Stimulated activated CD4-positive, alpha-beta T cell treated with anti-CD3 and anti-CD28 coated beads, Interleukin-2, amount 100 ng/mL, for 4 hours (primary cell): ENCODE measurements around the gene EPB41L4A.
"Not testable (repeated sequence)": the region's sequence is repeated elsewhere in the genome, so short reads cannot be mapped to it uniquely, and the experiment has no call there.

Experiments used
- DNase-seq: peaks from one replicate; pipeline ENCODE4 v3.0.0-alpha.2; 2020; ENCODE audit warnings: low read depth

EPB41L4A gene

GRCh38 chr5:112419164-112419985 is at the start of gene EPB41L4A:
TSS of gene EPB41L4A (minus strand) at chr5:112419277. CDS start at chr5:112419039, 238 bp downstream.
- DNase-seq, result no peak

- DNase-seq, result no peak
Observed at GRCh38 chr5:112467485-112467884, 48.4 kb upstream of the EPB41L4A start.

- DNase-seq, result not testable (repeated sequence)
Observed at GRCh38 chr5:112466261-112466660, 47.2 kb upstream of the EPB41L4A start.

GRCh38 chr5:112447187-112447760 is 28.2 kb upstream of the EPB41L4A start:
- not testable (repeated sequence) for DNase-seq

- no peak for DNase-seq
Observed at GRCh38 chr5:112445626-112446350, 26.7 kb upstream of the EPB41L4A start.

GRCh38 chr5:112443932-112444331 is 24.9 kb upstream of the EPB41L4A start:
- DNase-seq, result not testable (repeated sequence)

GRCh38 chr5:112440031-112440430 is 21.0 kb upstream of the EPB41L4A start:
- no peak for DNase-seq

GRCh38 chr5:112436144-112436543 is 17.1 kb upstream of the EPB41L4A start:
- no peak for DNase-seq

- no peak for DNase-seq
Observed at GRCh38 chr5:112434641-112435040, 15.6 kb upstream of the EPB41L4A start.

GRCh38 chr5:112426202-112426601 is 7.1 kb upstream of the EPB41L4A start:
- DNase-seq, result not testable (repeated sequence)

GRCh38 chr5:112419986-112420864 is 1.1 kb upstream of the EPB41L4A start:
- DNase-seq, result no peak

- DNase-seq, result no peak
Observed at GRCh38 chr5:112418659-112419163, 366 bp downstream of the EPB41L4A start.

GRCh38 chr5:112417931-112418658 is 982 bp downstream of the EPB41L4A start:
- DNase-seq, result peak; percentile 27

- no peak for DNase-seq
Observed at GRCh38 chr5:112415552-112415951, 3.5 kb downstream of the EPB41L4A start.

GRCh38 chr5:112413611-112414010 is 5.5 kb downstream of the EPB41L4A start:
- DNase-seq, result no peak

- no peak for DNase-seq
Observed at GRCh38 chr5:112412346-112412745, 6.7 kb downstream of the EPB41L4A start.

GRCh38 chr5:112411903-112412302 is 7.2 kb downstream of the EPB41L4A start:
- DNase-seq, result no peak

GRCh38 chr5:112407666-112408065 is 11.4 kb downstream of the EPB41L4A start:
- DNase-seq, result no peak

- no peak for DNase-seq
Observed at GRCh38 chr5:112407240-112407639, 11.8 kb downstream of the EPB41L4A start.

- DNase-seq, result no peak
Observed at GRCh38 chr5:112403069-112403468, 16.0 kb downstream of the EPB41L4A start.

- no peak for DNase-seq
Observed at GRCh38 chr5:112401924-112402323, 17.2 kb downstream of the EPB41L4A start.
